Tibial nerve (tissue), 4 donors: ENCODE results near the gene RASGEF1C. TPM values are rescaled to one million over a fixed set of nuclear protein-coding genes. Genes with fewer than 3 reads are reported as not detected.

Source experiments
- DNase-seq, 2 donors: peaks; one replicate each; pipeline ENCODE4 v3.0.0-alpha.2; 2019; ENCODE audit warnings: low spot score in 2 of 2
- H3K27ac ChIP-seq, 4 donors: fragments of 200-600 bp; sonication (generic) in 3 of 4; one replicate each; pipeline ENCODE4 v1.5.1; 2017 to 2019; ENCODE audit warnings: mild to moderate bottlenecking in 1 of 4
- H3K27me3 ChIP-seq, 2 donors: fragments of 200-600 bp; sonication (generic) in 1 of 2; one replicate each; pipeline versions ENCODE4 v1.5.1 to v1.6.0; 2017 to 2019
- H3K36me3 ChIP-seq, 3 donors: fragments of 200-600 bp; sonication (generic); one replicate each; pipeline ENCODE4 v1.5.1; 2018 to 2019
- H3K4me1 ChIP-seq, 4 donors: fragments of 200-600 bp; sonication (generic) in 3 of 4; one replicate each; pipeline ENCODE4 v1.5.1; 2017 to 2019
- H3K4me3 ChIP-seq, 4 donors: fragments of 200-600 bp; sonication (generic) in 3 of 4; one replicate each; pipeline ENCODE4 v1.5.1; 2017 to 2019; ENCODE audit warnings: mild to moderate bottlenecking in 1 of 4, moderate library complexity in 1 of 4
- H3K9me3 ChIP-seq, 4 donors: fragments of 200-600 bp; sonication (generic) in 3 of 4; one replicate each; pipeline ENCODE4 v1.5.1; 2017 to 2019
- EP300 ChIP-seq, 2 donors: sonication (generic); formaldehyde crosslinking; IDR thresholded peaks; one replicate each; pipeline ENCODE4 v1.6.1; 2017; ENCODE audit warnings: antibody characterized with exemption in 2 of 2, mild to moderate bottlenecking in 1 of 2
- POLR2A ChIP-seq, 2 donors: fragments of 450-650 bp; IDR thresholded peaks; one replicate each; pipeline ENCODE4 v1.6.1; 2017; ENCODE audit warnings: antibody characterized with exemption in 2 of 2, mild to moderate bottlenecking in 2 of 2, moderate library complexity in 2 of 2
- WGBS, 2 donors: methylation state at CpG; one replicate each; pipeline ENCODE4 v1.1.5; 2018; 5-methylcytosine and 5-hydroxymethylcytosine counted together
- total RNA-seq, 4 donors: library from RNA; depleted of rRNA; stranded (reverse); fragments of >200 nt; gene quantifications; one replicate each; pipeline ENCODE4 v1.1.0, GENCODE V29; 2016
- TF ChIP-seq, protein P1 (sequence below), 5 experiments: fragments of 200-600 bp in 3 of 5; fragments of 450-650 bp in 2 of 5; sonication (generic) in 3 of 5; IDR thresholded peaks; one replicate each; pipeline ENCODE4 v1.5.1; 2016 to 2019; ENCODE audit warnings: antibody characterized with exemption in 5 of 5, mild to moderate bottlenecking in 3 of 5, moderate library complexity in 2 of 5

RASGEF1C gene
- total RNA-seq, 4 donors from 2014 or later = 2.7 to 12.0 (median 10.4) TPM

DNA sequence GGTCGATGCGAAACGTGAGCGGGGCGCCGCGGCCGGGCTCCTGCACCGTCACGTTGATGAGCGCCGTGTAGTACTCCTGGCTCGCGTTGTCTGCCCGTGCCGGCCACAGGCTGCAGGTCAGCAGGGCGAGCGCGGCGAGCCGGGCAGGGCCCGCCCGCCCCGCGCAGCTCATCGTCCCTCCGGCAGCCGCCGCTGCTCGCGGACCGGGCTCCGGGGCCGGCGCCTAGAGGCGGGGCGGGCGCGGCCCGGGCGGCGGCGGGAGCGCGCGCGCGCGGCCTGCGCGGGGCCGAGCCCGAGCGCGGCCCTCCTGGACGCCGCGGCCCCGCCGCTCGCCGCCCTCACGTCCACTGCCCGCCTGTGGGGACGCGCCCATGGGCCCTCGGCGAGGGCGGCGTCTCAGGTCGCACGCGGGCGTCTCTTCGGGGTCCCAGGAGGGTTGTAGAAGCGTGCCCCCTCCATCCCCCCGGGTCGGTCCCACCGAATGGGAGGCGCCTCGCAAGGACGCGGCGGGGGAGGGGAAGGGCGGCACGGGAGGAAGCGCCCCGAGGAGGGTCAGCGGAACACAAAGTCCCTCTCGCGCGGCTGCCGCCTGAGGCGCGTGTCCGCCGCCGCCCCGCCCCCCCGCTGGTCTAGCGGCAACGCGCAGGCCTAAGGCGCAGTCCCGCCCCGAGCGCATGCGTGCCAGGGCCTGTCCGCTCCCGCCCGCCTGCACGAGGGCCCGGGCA lies 137.3 kb downstream of the RASGEF1C start, which contains the start of gene RNF130:
TSS of gene RNF130 (minus strand) at position 229 of the 725 bp plus-strand sequence. CDS start at position 172, 57 bp downstream.
- peaks cover 0 to 5% (median 0%) of the 10 kb centered on the region in 4 donors for H3K9me3 ChIP-seq
- H3K27ac ChIP-seq = peak within 1 kb of the TSS; percentile 91 to 99 (median 96)
- TF ChIP-seq, protein P1, sequence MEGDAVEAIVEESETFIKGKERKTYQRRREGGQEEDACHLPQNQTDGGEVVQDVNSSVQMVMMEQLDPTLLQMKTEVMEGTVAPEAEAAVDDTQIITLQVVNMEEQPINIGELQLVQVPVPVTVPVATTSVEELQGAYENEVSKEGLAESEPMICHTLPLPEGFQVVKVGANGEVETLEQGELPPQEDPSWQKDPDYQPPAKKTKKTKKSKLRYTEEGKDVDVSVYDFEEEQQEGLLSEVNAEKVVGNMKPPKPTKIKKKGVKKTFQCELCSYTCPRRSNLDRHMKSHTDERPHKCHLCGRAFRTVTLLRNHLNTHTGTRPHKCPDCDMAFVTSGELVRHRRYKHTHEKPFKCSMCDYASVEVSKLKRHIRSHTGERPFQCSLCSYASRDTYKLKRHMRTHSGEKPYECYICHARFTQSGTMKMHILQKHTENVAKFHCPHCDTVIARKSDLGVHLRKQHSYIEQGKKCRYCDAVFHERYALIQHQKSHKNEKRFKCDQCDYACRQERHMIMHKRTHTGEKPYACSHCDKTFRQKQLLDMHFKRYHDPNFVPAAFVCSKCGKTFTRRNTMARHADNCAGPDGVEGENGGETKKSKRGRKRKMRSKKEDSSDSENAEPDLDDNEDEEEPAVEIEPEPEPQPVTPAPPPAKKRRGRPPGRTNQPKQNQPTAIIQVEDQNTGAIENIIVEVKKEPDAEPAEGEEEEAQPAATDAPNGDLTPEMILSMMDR (IDR thresholded peaks at IDR 0.05) = peak in 2 of 5 experiments; percentile 34 to 53
- peak; percentile 17 to 79 for TF ChIP-seq POLR2A (IDR thresholded peaks at IDR 0.05)
- TF ChIP-seq EP300 (IDR thresholded peaks at IDR 0.05) = peak in 1 of 2 donors; percentile 93
- peaks cover 0 to 43% (median 21%) of the 10 kb centered on the region in 4 donors for H3K4me1 ChIP-seq
- no peaks in the 10 kb centered on the region for H3K36me3 ChIP-seq
- H3K27me3 ChIP-seq = no peaks in the 10 kb centered on the region
- peak within 1 kb of the TSS; percentile 73 to 95 (median 90) for H3K4me3 ChIP-seq
- DNase-seq = peak; percentile 85 to 87
- WGBS, 2 donors = 0% methylated on average over 23 to 28 of the region's 113 CpGs

DNA sequence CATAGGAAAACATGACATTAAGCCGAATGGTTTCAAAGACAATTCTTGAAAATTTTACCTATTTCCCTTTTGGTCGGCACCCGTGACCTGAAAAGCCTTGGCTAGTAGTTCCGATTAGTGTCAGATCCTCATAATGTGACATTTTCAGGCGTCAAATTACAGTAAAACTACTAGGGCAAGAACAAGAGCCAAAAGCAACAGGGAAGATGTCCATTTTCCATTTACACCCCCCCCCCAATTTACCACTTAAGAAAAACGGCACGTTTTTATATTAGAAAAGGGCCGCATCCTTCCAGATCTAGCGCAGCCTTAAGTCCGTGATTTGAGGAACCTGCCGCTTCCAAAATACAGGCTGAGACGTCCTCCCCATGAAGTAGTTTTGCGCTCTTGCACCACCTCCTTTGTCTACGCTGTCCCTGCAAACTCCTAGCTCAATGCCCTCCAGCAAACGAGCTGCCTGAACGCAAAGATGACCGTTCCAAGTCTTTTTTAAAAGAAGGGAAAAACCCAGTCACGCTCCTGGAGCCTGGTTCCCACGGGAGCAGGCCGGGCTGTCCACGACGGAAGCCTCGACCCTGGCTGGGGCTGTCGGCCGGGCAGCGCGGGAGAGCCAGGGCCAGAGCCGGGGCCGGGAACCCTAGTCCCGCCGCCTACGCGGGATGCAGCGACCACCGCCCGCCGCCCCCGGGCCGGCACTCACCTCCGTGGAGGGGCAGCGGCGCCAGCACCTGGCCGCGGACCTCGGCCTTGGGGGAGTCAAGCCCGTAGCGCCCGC lies 138.1 kb downstream of the RASGEF1C start:
- 2% methylated on average over 18 to 37 of the region's 48 CpGs for whole genome bisulfite sequencing, 2 donors

DNA sequence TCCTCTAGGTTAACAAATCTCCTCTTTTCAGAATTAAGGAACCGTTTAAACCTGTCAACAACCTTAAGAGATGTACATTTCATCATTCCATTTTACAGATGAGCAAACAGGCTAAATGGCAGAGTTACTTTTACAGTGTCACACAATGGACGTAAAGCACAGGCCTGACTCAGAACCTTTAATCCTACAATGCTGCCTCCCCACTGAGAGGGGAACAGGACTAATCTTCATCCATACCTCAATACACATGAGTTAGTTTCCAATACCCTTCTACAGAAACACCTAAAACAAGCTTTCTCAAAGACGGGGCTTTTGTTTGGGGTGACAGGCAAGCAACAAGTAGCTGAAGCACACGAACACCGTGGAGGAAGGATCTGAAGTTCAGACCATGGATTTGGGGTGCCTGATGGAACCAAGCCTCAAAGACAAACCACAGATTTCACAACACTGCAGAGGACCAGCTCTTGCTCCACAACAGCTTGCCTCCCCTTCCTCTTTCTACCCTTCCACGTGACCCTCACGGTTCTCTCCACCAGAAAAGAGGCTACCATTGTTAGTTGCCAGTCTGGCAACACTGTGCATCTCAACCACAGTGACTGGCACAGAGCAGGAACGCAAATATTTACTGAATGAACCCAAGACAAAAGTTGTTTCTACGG lies 139.3 kb downstream of the RASGEF1C start:
- Histone ChIP-seq H3K4me1 (peaks cover 0 to 43% (median 22%) of the 10 kb centered on the region in 4 donors), H3K27me3 (no peaks in the 10 kb centered on the region), H3K27ac (peak overlapping the region; percentile 91 to 99 (median 96)), H3K9me3 (peaks cover 0 to 5% (median 0%) of the 10 kb centered on the region in 4 donors), H3K4me3 (peak overlapping the region; percentile 73 to 95 (median 90)), H3K36me3 (no peaks in the 10 kb centered on the region)
- DNase-seq = peak in 1 of 2 donors; percentile 70
- TF ChIP-seq, protein P1 (IDR thresholded peaks at IDR 0.05) = no peak
- TF ChIP-seq EP300 (IDR thresholded peaks at IDR 0.05) (peak in 1 of 2 donors; percentile 84), POLR2A (IDR thresholded peaks at IDR 0.05) (peak; percentile 21 to 44)
- 25 to 33% methylated on average over 9 of the region's 9 CpGs for WGBS, 2 donors

More for the DNA sequence above, 138.1 kb downstream of the RASGEF1C start:
- TF ChIP-seq EP300 (IDR thresholded peaks at IDR 0.05) = no peak
- TF ChIP-seq POLR2A (IDR thresholded peaks at IDR 0.05) = peak in 1 of 2 donors; percentile 8
- TF ChIP-seq, protein P1 (IDR thresholded peaks at IDR 0.05) = no peak
- H3K36me3 ChIP-seq = no peaks in the 10 kb centered on the region
- H3K4me3 ChIP-seq = peak overlapping the region; percentile 73 to 95 (median 90)
- peak in 1 of 2 donors; percentile 39 for DNase-seq
- peaks cover 0 to 5% (median 0%) of the 10 kb centered on the region in 4 donors for H3K9me3 ChIP-seq
- H3K27me3 ChIP-seq = no peaks in the 10 kb centered on the region
- peaks cover 0 to 43% (median 22%) of the 10 kb centered on the region in 4 donors for H3K4me1 ChIP-seq
- H3K27ac ChIP-seq = peak overlapping the region; percentile 91 to 99 (median 96)

DNA sequence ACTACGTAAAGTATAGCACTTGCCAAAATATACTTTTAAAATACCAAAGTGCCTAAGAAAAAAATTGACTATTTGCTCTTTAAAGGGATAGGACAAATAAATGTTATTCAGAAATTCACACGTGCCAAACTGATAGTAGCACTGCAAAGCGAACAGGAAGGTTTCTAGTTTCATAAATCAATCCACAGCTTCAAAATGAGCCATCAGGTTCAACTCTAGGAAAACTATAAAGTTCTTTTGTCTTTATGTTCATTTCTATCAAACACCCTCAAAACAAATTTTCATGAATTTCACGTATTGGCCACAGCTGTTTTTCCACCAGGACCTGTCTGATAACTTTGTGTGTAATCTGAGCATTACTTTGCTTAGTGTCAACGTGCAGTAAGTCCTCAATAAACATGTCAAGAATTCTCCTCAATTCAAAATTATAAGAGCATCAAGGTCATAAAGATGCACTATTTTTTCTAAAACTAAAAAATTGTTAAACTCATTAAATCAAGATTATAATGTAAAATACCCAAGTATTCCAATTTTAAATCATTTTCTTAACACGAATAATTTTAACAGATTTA lies 140.4 kb downstream of the RASGEF1C start:
- WGBS, 2 donors = 40 to 41% methylated on average over 6 of the region's 6 CpGs
- Histone ChIP-seq H3K27ac (peak overlapping the region; percentile 4 to 99 (median 94)), H3K9me3 (peaks cover 0 to 5% (median 0%) of the 10 kb centered on the region in 4 donors), H3K27me3 (no peaks in the 10 kb centered on the region), H3K36me3 (no peaks in the 10 kb centered on the region), H3K4me1 (peaks cover 0 to 43% (median 22%) of the 10 kb centered on the region in 4 donors), H3K4me3 (no peak overlapping the region)
- no peak for DNase-seq
- TF ChIP-seq POLR2A (IDR thresholded peaks at IDR 0.05) = no peak
- TF ChIP-seq EP300 (IDR thresholded peaks at IDR 0.05) = no peak
- TF ChIP-seq, protein P1 (IDR thresholded peaks at IDR 0.05) = no peak
